Neural progenitor cell (in vitro differentiated cells): ENCODE results near the gene EMILIN2.

Source experiments
- EZH2 ChIP-seq: fragments of 200-600 bp; sonication (generic); IDR thresholded peaks from 2 replicates; pipeline ENCODE4 v1.6.1; 2017; ENCODE audit warnings: antibody characterized with exemption, mild to moderate bottlenecking, moderate library complexity
- TF ChIP-seq, protein P1 (sequence below): fragments of 200-600 bp; sonication (generic); IDR thresholded peaks from 2 replicates; pipeline ENCODE4 v1.5.1; 2017; ENCODE audit warnings: antibody characterized with exemption, mild to moderate bottlenecking

DNA sequence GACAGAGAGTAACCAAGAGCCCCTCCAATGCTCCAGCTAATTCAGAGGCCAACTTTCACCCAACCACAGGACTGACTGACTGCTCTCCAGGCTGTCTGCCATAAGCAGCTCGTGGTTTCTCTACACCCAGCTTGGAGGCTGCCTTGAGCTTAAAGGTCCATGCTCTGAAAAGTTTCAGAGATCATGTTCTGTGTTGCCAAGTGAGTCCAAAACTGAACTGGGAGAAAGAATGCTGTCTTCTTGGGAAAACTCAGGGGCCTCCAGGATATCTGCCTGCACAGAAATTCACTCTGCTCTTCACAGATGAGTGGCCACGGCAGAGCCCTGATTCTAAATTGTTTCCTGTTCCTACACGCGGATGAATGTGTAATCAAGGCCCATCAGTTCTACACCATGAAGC, 115.0 kb downstream of the EMILIN2 start:
- TF ChIP-seq, protein P1, sequence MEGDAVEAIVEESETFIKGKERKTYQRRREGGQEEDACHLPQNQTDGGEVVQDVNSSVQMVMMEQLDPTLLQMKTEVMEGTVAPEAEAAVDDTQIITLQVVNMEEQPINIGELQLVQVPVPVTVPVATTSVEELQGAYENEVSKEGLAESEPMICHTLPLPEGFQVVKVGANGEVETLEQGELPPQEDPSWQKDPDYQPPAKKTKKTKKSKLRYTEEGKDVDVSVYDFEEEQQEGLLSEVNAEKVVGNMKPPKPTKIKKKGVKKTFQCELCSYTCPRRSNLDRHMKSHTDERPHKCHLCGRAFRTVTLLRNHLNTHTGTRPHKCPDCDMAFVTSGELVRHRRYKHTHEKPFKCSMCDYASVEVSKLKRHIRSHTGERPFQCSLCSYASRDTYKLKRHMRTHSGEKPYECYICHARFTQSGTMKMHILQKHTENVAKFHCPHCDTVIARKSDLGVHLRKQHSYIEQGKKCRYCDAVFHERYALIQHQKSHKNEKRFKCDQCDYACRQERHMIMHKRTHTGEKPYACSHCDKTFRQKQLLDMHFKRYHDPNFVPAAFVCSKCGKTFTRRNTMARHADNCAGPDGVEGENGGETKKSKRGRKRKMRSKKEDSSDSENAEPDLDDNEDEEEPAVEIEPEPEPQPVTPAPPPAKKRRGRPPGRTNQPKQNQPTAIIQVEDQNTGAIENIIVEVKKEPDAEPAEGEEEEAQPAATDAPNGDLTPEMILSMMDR: no peak
- no peak for TF ChIP-seq EZH2
